HG03469 (cell line): Measurements from ENCODE around the gene SEMA4A.

Experiments used
- ATAC-seq: cut with Tn5 transposase; IDR thresholded peaks from one replicate; pipeline ENCODE4 v1.9.1; 2021; ENCODE audit warnings: mild to moderate bottlenecking, moderate library complexity, moderate number of reproducible peaks; ENCODE audit not compliant: unreplicated experiment

The SEMA4A gene

DNA sequence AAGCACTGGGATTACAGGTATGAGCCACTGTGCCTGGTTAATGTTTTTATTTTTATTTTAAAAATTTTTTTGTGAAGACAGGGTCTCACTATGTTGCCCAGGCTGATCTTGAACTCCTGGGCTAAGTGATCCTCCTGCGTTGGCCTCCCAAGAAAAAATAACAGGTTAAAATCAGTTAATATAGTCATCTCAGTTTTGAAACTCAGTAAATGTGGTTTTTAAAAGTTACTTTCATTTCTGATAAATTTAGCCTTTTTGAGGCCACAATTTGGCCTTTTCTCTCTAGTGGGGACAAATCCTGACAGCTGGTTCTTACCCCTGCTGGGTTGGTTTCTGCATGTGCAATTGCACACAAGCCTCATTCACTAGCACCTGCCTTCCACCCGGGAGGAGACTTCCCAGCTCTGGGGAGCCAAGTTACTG, 72.7 kb downstream of the SEMA4A start:
- no peak for ATAC-seq

GRCh38 chr1:156226782-156227181, 73.4 kb downstream of the SEMA4A start:
- no peak for ATAC-seq
